Upper lobe of left lung (tissue), 6 donors: ENCODE measurements around the gene CBFA2T3. TPM values are rescaled to one million over a fixed set of nuclear protein-coding genes. Genes with fewer than 3 reads are reported as not detected.
"Not testable (repeated sequence)": the region's sequence is repeated elsewhere in the genome, so short reads cannot be mapped to it uniquely, and the experiment has no call there.

Experiments
- ATAC-seq, 2 donors: fragments of 200-7000 bp; cut with Tn5 transposase; one replicate each; pipeline ENCODE4 v1.9.1; 2022; ENCODE audit warnings: mild to moderate bottlenecking in 2 of 2, moderate library complexity in 2 of 2; ENCODE audit not compliant: low FRiP score in 2 of 2
- DNase-seq, 2 donors: peaks; one replicate each; pipeline ENCODE4 v3.0.0-alpha.2; 2019 to 2020
- H3K27ac ChIP-seq, 4 donors: fragments of 200-600 bp; sonication (generic); one replicate each; pipeline ENCODE4 v1.5.1; 2016 to 2019
- H3K27me3 ChIP-seq, 4 donors: fragments of 200-600 bp; sonication (generic); one replicate each; pipeline ENCODE4 v1.5.1; 2017 to 2019
- H3K36me3 ChIP-seq, 4 donors: fragments of 200-600 bp; sonication (generic); one replicate each; pipeline ENCODE4 v1.5.1; 2016 to 2019
- H3K4me1 ChIP-seq, 4 donors: fragments of 200-600 bp; sonication (generic); one replicate each; pipeline ENCODE4 v1.5.1; 2018 to 2019
- H3K4me3 ChIP-seq, 4 donors: fragments of 200-600 bp; sonication (generic); one replicate each; pipeline ENCODE4 v1.5.1; 2017 to 2019; ENCODE audit warnings: mild to moderate bottlenecking in 2 of 4, moderate library complexity in 1 of 4
- H3K9me3 ChIP-seq, 4 donors: fragments of 200-600 bp; sonication (generic); one replicate each; pipeline ENCODE4 v1.5.1; 2018 to 2019
- EP300 ChIP-seq, 4 donors: sonication (generic); formaldehyde crosslinking; IDR thresholded peaks; one replicate each; pipeline ENCODE4 v1.5.1; 2017; ENCODE audit warnings: antibody characterized with exemption in 4 of 4, control low read depth in 2 of 4
- POLR2A ChIP-seq, 4 donors: fragments of 450-650 bp; IDR thresholded peaks; one replicate each; pipeline ENCODE4 v1.5.1; 2016 to 2017; ENCODE audit warnings: antibody characterized with exemption in 4 of 4, mild to moderate bottlenecking in 2 of 4
- POLR2AphosphoS5 ChIP-seq, 2 donors: sonication (generic); formaldehyde crosslinking; IDR thresholded peaks; one replicate each; pipeline ENCODE4 v1.5.1; 2017; ENCODE audit warnings: antibody characterized with exemption in 2 of 2
- WGBS, 2 donors: methylation state at CpG; one replicate each; pipeline ENCODE4 v1.1.5; 2017 to 2018; 5-methylcytosine and 5-hydroxymethylcytosine counted together
- total RNA-seq, 6 donors: library from RNA; depleted of rRNA in 4 of 6; stranded (reverse); fragments of >200 nt in 4 of 6; gene quantifications; one replicate each; pipeline versions ENCODE4 v1.1.0 to v1.2.1, GENCODE V29; 2016 to 2021
- TF ChIP-seq, protein P1 (sequence below), 6 experiments: fragments of 450-650 bp in 4 of 6; fragments of 200-600 bp in 2 of 6; sonication (generic) in 2 of 6; IDR thresholded peaks; one replicate each; pipeline ENCODE4 v1.5.1; 2016 to 2019; ENCODE audit warnings: antibody characterized with exemption in 6 of 6
- donor health status: DM: no; HTN: no; CAD: no; lungs with moderate emphysema.
- donor health status: DM: no; HTN: yes; CAD: no; lungs with severe emphysema.

Gene CBFA2T3
- total RNA-seq, 6 donors from 2014 or later: 2.7 to 33.5 (median 15.2) TPM

DNA sequence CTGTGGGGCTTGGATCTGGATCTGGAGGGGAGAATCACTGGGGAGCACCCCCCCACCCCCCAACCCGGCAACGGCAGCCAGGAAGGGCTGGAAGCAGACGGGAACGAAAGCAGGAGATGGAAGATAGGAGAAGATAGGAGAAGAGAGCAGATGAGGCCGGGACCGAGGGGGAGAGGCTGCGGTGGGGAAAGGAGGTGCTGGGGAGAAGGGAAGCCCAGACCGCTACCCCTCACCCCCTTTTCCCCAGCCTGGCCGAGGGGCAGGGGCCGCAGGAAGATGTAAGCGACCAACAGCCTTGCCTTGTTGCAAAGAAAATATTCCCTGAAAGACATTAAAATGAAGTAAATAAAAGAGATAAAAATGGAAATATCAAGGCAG is 26.8 kb upstream of the CBFA2T3 start:
- Histone ChIP-seq H3K27me3 (peaks cover 0 to 7% (median 3%) of the 10 kb centered on the region in 4 donors), H3K4me1 (peaks cover 0 to 16% (median 5%) of the 10 kb centered on the region in 4 donors), H3K27ac (no peak overlapping the region), H3K9me3 (peaks cover 0 to 15% (median 6%) of the 10 kb centered on the region in 4 donors), H3K36me3 (no peaks in the 10 kb centered on the region), H3K4me3 (no peak overlapping the region)
- WGBS, 2 donors: 13 to 31% methylated on average over 11 of the region's 11 CpGs
- no peak for TF ChIP-seq EP300 (IDR thresholded peaks at IDR 0.05)
- TF ChIP-seq POLR2A (IDR thresholded peaks at IDR 0.05): no peak
- TF ChIP-seq, protein P1, sequence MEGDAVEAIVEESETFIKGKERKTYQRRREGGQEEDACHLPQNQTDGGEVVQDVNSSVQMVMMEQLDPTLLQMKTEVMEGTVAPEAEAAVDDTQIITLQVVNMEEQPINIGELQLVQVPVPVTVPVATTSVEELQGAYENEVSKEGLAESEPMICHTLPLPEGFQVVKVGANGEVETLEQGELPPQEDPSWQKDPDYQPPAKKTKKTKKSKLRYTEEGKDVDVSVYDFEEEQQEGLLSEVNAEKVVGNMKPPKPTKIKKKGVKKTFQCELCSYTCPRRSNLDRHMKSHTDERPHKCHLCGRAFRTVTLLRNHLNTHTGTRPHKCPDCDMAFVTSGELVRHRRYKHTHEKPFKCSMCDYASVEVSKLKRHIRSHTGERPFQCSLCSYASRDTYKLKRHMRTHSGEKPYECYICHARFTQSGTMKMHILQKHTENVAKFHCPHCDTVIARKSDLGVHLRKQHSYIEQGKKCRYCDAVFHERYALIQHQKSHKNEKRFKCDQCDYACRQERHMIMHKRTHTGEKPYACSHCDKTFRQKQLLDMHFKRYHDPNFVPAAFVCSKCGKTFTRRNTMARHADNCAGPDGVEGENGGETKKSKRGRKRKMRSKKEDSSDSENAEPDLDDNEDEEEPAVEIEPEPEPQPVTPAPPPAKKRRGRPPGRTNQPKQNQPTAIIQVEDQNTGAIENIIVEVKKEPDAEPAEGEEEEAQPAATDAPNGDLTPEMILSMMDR (IDR thresholded peaks at IDR 0.05): no peak
- no peak for TF ChIP-seq POLR2AphosphoS5 (IDR thresholded peaks at IDR 0.05)
- no peak for ATAC-seq
- no peak for DNase-seq

DNA sequence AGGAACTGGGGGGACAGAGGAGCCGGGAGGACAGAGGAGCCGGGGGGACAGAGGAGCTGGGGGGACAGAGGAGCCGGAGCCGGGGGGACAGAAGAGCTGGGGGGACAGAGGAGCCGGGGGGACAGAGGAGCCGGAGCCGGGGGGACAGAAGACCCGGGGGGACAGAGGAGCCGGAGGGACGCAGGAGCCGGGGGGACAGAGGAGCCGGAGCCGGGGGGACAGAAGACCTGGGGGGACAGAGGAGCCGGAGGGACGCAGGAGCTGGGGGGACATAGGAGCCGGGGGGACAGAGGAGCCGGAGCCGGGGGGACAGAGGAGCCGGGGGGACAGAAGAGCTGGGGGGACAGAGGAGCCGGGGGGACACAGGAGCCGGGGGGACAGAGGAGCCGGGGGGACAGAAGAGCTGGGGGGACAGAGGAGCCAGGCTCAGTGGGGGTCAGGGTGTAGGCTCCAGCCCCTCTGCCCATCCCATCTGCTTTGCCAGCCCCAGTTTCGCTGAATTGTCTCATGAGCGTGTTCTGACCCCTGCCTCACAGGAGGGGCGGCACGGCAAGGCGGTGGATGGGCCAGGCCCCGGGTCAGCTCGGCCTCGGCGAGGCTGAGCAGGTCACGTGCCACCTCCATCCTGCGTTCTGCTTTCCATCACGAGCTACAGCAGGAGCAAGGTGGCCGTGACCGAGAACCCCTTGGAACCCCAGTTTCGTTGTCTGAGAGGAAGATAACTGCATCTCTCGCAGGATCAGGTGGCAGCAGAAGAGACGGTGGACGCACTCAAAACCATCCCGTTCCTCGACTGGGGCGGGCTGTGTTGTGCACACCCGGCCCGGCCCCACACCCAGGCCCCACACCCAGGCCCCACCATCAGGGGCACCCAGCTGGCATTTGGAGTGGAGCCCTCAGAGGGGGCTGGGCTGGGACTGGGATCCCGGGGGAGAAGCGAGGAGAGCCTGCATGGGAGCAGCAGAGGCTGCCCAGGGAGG is 26.1 kb upstream of the CBFA2T3 start:
- Histone ChIP-seq H3K9me3 (peaks cover under 1 to 21% (median 9%) of the 10 kb centered on the region in 4 donors), H3K4me1 (peaks cover 0 to 16% (median 5%) of the 10 kb centered on the region in 4 donors), H3K36me3 (no peaks in the 10 kb centered on the region), H3K4me3 (no peak overlapping the region), H3K27ac (no peak overlapping the region), H3K27me3 (peaks cover 0 to 7% (median 3%) of the 10 kb centered on the region in 4 donors)
- TF ChIP-seq POLR2A (IDR thresholded peaks at IDR 0.05) (no peak), POLR2AphosphoS5 (IDR thresholded peaks at IDR 0.05) (no peak)
- TF ChIP-seq, protein P1 (IDR thresholded peaks at IDR 0.05): no peak
- ATAC-seq (no peak), DNase-seq (peak in 1 of 2 donors; percentile 60)
- WGBS, 2 donors: 45 to 61% methylated on average over 8 to 20 of the region's 47 CpGs

DNA sequence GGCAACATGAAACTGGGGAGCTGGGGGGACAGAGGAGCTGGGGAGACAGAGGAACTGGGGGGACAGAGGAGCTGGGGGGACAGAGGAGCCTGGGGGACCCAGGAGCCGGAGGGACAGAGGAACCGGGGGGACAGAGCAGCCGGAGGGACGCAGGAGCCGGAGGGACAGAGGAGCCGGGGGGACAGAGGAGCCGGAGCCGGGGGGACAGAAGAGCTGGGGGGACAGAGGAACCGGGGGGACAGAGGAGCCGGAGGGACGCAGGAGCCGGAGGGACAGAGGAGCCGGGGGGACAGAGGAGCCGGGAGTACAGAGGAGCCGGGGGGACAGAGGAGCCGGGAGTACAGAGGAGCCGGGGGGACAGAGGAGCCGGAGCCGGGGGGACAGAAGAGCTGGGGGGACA is 25.1 kb upstream of the CBFA2T3 start:
- ATAC-seq, H3K27me3 ChIP-seq: not testable (repeated sequence)

DNA sequence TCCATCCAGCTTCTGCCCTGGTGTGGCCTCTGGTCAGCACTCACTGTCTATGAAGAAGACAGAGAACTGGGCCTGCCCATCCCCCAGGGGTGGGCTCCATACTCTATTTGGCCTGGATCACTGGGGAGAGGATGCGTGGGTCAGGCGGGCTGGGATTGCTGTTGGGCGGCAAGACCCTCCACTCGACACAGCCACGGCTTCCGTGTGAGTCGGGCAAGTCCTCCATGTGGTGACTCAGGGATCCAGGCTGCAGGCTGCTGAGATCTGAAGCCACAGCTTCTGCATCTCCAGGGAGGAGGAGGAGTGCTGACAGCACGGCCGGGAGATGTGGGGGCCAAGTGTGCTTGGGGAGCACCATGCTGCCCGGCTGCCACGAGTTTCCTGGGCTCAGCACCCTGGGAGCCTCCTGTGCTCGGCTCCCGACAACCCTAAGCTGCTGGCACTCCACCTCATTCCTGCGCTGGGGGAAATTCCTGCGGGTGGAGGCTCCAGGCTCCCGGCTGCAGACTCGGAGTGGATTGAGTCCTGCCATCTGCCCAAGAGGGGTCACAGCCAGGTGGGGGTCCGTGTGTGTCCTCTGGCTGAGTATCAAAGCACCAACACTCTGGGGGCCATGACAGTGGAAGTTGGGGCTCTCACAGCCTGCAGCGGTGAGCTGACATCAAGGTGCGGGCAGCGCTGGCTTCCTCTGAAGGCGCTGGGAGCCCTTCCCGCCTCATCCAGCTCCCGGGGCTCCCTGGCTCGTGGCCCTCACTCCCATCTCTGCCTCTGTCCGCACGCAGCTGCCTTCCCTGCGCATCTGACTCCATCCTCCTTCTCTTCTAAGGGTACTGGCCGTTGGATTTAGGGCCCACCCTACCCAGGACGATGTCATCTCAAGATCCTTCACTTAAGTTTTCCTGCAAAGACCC is 24.4 kb upstream of the CBFA2T3 start:
- Histone ChIP-seq H3K4me1 (peaks cover 0 to 16% (median 5%) of the 10 kb centered on the region in 4 donors), H3K4me3 (no peak overlapping the region), H3K27ac (no peak overlapping the region), H3K9me3 (peaks cover 8 to 34% (median 16%) of the 10 kb centered on the region in 4 donors), H3K36me3 (no peaks in the 10 kb centered on the region), H3K27me3 (peaks cover 0 to 7% (median 3%) of the 10 kb centered on the region in 4 donors)
- peak in 1 of 2 donors; percentile 53 for DNase-seq
- TF ChIP-seq EP300 (IDR thresholded peaks at IDR 0.05) (no peak), POLR2AphosphoS5 (IDR thresholded peaks at IDR 0.05) (no peak), POLR2A (IDR thresholded peaks at IDR 0.05) (no peak)
- TF ChIP-seq, protein P1 (IDR thresholded peaks at IDR 0.05): no peak
- ATAC-seq: no peak
- WGBS, 2 donors: 60 to 65% methylated on average over 3 to 29 of the region's 30 CpGs

More for the DNA sequence above, 25.1 kb upstream of the CBFA2T3 start:
- peaks cover 8 to 31% (median 15%) of the 10 kb centered on the region in 4 donors for H3K9me3 ChIP-seq
- H3K27ac ChIP-seq, H3K4me3 ChIP-seq, H3K36me3 ChIP-seq: not testable (repeated sequence)
- peak in 1 of 2 donors; percentile 49 for DNase-seq
- WGBS, 2 donors: 81 to 93% methylated on average over 9 to 11 of the region's 19 CpGs
- H3K4me1 ChIP-seq: peaks cover 0 to 16% (median 5%) of the 10 kb centered on the region in 4 donors
